Activated naive CD8-positive, alpha-beta T cell treated with anti-CD3 and anti-CD28 coated beads for 36 hours (primary cell): ENCODE results near the gene KIRREL3. TPM values are rescaled to one million over a fixed set of nuclear protein-coding genes. Genes with fewer than 3 reads are reported as not detected.
A peak's percentile ranks its signal among the peaks of the same experiment; 100 is the strongest.

ENCODE experiments used
- DNase-seq: peaks from one replicate; pipeline ENCODE4 v3.0.0; 2021
- H3K27ac Mint-ChIP-seq: one replicate; pipeline ENCODE4 v1.8.0; 2022; ENCODE audit warnings: mild to moderate bottlenecking, moderate library complexity, mixed read lengths
- H3K27me3 Mint-ChIP-seq: one replicate; pipeline ENCODE4 v1.8.0; 2022; ENCODE audit warnings: mild to moderate bottlenecking, mixed read lengths
- H3K36me3 Mint-ChIP-seq: one replicate; pipeline ENCODE4 v1.8.0; 2021; ENCODE audit warnings: mild to moderate bottlenecking, mixed read lengths
- H3K4me1 Mint-ChIP-seq: one replicate; pipeline ENCODE4 v1.8.0; 2021; ENCODE audit warnings: mixed read lengths
- H3K4me3 Mint-ChIP-seq: one replicate; pipeline ENCODE4 v1.8.0; 2022; ENCODE audit warnings: mild to moderate bottlenecking, moderate library complexity, mixed read lengths
- H3K9me3 Mint-ChIP-seq: one replicate; pipeline ENCODE4 v1.8.0; 2022; ENCODE audit warnings: mixed read lengths
- total RNA-seq, 2 experiments: library from RNA; stranded (reverse); gene quantifications; one replicate each; pipeline ENCODE4 v1.2.3, GENCODE V29; 2021

The KIRREL3 gene
- total RNA-seq, 2 experiments from 2014 or later: not detected

DNA sequence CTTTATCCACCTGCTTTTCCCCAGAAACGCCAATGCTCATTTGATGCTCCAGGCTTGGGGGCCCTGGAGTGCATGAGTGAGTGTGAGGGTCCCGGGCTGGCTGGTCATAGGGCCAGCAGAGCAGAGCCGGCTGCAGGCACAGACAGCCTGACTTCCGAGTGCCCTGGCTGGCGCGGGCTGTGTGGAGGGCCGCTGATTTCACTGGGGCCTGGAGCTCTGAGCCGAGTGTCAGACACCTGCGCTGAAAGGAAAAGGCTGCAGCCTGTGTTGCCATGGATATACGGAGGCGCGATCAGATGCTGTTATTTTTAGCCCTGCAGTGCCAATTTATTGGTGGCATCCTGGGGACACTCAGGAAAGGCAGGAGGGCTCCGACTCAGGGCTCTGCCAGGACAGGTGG is 557.5 kb downstream of the KIRREL3 start:
- Mint-ChIP-seq H3K27me3 (peaks cover 13% of the 10 kb centered on the region), H3K36me3 (no peaks in the 10 kb centered on the region), H3K9me3 (no peaks in the 10 kb centered on the region), H3K4me1 (peaks cover 1% of the 10 kb centered on the region), H3K4me3 (no peak overlapping the region), H3K27ac (no peak overlapping the region)
- no peak for DNase-seq

GRCh38 chr11:126440792-126441514 is 559.6 kb downstream of the KIRREL3 start:
- H3K27ac Mint-ChIP-seq: no peak overlapping the region
- peak; percentile 72 for DNase-seq
- no peaks in the 10 kb centered on the region for H3K36me3 Mint-ChIP-seq
- H3K27me3 Mint-ChIP-seq: peaks cover 13% of the 10 kb centered on the region
- H3K4me3 Mint-ChIP-seq: no peak overlapping the region
- no peaks in the 10 kb centered on the region for H3K9me3 Mint-ChIP-seq
- H3K4me1 Mint-ChIP-seq: peaks cover 1% of the 10 kb centered on the region

- Mint-ChIP-seq H3K27me3 (peaks cover 13% of the 10 kb centered on the region), H3K9me3 (no peaks in the 10 kb centered on the region), H3K4me3 (no peak overlapping the region), H3K36me3 (no peaks in the 10 kb centered on the region), H3K4me1 (peaks cover 1% of the 10 kb centered on the region), H3K27ac (no peak overlapping the region)
- DNase-seq: no peak
Measured at GRCh38 chr11:126440276-126440675, 560.3 kb downstream of the KIRREL3 start.

- Mint-ChIP-seq H3K27ac (no peak overlapping the region), H3K4me3 (no peak overlapping the region), H3K27me3 (peaks cover 13% of the 10 kb centered on the region), H3K36me3 (no peaks in the 10 kb centered on the region), H3K4me1 (peaks cover 1% of the 10 kb centered on the region), H3K9me3 (no peaks in the 10 kb centered on the region)
- no peak for DNase-seq
Measured at GRCh38 chr11:126438691-126439090, 561.9 kb downstream of the KIRREL3 start.

- no peak overlapping the region for H3K4me3 Mint-ChIP-seq
- peaks cover 13% of the 10 kb centered on the region for H3K27me3 Mint-ChIP-seq
- DNase-seq: no peak
- no peaks in the 10 kb centered on the region for H3K9me3 Mint-ChIP-seq
- peaks cover 1% of the 10 kb centered on the region for H3K4me1 Mint-ChIP-seq
- H3K27ac Mint-ChIP-seq: no peak overlapping the region
- H3K36me3 Mint-ChIP-seq: no peaks in the 10 kb centered on the region
Measured at GRCh38 chr11:126438272-126438671, 562.3 kb downstream of the KIRREL3 start.

- Mint-ChIP-seq H3K27ac (no peak overlapping the region), H3K4me1 (peaks cover 1% of the 10 kb centered on the region), H3K27me3 (peaks cover 9% of the 10 kb centered on the region), H3K9me3 (no peaks in the 10 kb centered on the region), H3K36me3 (no peaks in the 10 kb centered on the region), H3K4me3 (no peak overlapping the region)
- no peak for DNase-seq
Measured at GRCh38 chr11:126437731-126438130, 562.8 kb downstream of the KIRREL3 start.

DNA sequence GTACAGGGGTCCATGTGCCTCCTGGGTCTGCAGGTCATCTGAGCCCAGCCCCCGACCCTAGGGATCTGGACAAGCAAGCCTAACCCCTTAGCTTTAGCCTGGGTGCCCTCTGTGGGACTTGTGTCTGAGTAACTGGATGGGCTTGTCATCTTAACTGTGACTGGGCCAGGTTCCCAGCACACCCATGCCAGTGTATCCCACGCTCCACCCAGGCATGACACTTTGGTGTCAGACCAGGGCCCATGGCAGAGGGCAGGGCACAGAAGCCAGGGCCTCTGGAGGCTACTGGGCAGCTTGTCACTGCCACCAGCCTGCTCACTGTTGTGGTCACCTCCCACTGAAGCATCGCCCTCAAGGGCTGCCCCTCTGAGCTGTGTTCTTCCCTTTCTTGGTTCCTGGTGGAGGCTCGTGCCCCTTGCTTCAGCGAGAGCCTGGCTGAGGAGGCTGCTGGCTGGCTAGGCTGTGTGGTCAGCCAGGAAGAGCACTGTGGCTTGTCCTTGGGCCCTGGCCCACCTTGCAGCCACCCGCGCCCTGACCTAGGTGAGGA is 564.3 kb downstream of the KIRREL3 start:
- Mint-ChIP-seq H3K36me3 (no peaks in the 10 kb centered on the region), H3K27ac (no peak overlapping the region), H3K9me3 (no peaks in the 10 kb centered on the region), H3K4me3 (no peak overlapping the region), H3K4me1 (peaks cover 1% of the 10 kb centered on the region), H3K27me3 (peaks cover 9% of the 10 kb centered on the region)
- no peak for DNase-seq

DNA sequence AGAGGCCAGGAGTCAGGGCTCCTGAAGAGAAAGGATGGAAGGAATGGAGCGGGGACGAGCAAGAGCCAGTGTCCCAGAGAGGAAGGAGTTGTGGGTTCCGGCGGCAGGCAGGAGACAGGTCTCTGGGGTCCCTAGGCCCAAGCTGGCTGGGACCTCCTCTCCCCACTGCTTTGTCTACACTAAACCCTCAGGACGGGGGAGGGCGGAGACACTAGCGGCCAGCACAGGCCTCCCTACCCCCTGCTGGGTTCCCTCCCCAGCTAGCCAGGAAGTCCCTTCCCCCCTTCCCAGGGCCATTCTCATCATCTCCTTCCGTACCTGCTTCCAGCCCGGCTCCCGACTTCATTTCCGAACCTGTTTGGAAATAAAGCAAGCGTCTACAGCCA is 565.6 kb downstream of the KIRREL3 start:
- Mint-ChIP-seq H3K36me3 (no peaks in the 10 kb centered on the region), H3K9me3 (no peaks in the 10 kb centered on the region), H3K4me1 (no peaks in the 10 kb centered on the region), H3K4me3 (no peak overlapping the region), H3K27me3 (peaks cover 4% of the 10 kb centered on the region), H3K27ac (no peak overlapping the region)
- no peak for DNase-seq

- H3K27me3 Mint-ChIP-seq: no peaks in the 10 kb centered on the region
- no peaks in the 10 kb centered on the region for H3K4me1 Mint-ChIP-seq
- H3K27ac Mint-ChIP-seq: no peak overlapping the region
- no peaks in the 10 kb centered on the region for H3K9me3 Mint-ChIP-seq
- H3K4me3 Mint-ChIP-seq: no peak overlapping the region
- DNase-seq: no peak
- no peaks in the 10 kb centered on the region for H3K36me3 Mint-ChIP-seq
Measured at GRCh38 chr11:126433989-126434949, 566.3 kb downstream of the KIRREL3 start.

DNA sequence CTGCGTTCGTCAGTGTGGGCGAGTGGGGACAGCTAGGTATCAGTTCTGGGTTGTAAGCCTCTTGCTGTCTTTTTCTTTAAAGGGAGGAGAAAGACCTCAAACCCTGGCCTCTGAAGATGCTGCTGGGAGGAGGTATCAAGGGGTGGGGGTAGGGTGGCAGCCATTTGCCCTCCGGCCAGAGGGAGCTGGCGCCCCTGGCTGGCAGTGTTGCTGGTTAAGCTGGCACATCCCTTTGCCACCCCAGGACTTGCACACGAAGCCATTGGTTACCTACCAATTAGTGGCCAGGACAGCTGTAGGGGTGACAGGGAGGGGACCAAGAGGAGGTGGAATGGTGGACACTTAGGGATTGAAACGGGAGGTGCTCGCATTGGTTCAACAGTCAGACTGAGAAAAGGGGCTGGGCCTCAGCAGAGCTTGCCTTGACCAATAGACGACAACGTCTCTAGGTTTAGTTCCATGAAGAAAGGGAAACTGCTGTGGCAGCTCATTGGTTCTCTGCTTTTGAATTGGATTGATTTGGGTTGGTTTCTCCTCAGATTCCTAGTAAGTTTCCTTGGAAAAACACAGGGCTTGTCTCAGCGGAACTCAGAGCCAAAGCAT is 567.2 kb downstream of the KIRREL3 start:
- Mint-ChIP-seq H3K27me3 (no peaks in the 10 kb centered on the region), H3K4me3 (no peak overlapping the region), H3K27ac (no peak overlapping the region), H3K9me3 (no peaks in the 10 kb centered on the region), H3K36me3 (no peaks in the 10 kb centered on the region), H3K4me1 (no peaks in the 10 kb centered on the region)
- no peak for DNase-seq

- DNase-seq: no peak
- Mint-ChIP-seq H3K9me3 (no peaks in the 10 kb centered on the region), H3K27me3 (no peaks in the 10 kb centered on the region)
Measured at GRCh38 chr11:126432525-126432924, 568.0 kb downstream of the KIRREL3 start.

DNA sequence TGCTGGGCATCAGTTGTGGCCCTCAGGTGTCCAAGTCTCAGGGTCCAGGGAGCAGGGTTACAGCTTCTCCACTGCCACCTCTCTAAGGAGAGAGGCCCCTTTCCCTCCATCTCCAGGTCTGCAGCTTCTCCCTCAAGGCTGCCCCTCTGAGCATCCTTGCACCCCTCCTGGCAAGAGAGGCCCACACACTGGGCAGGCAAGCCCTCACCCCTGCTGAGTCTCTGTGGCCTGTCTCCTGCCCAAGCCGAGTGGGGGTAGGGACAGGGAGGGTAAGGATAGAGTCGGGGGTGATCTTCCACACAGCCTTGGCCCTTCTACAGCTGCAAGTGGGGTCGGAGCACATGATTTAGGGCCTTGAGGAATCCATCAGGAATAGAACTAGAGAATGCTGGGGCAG is 568.5 kb downstream of the KIRREL3 start:
- no peaks in the 10 kb centered on the region for H3K4me1 Mint-ChIP-seq
- no peaks in the 10 kb centered on the region for H3K27me3 Mint-ChIP-seq
- H3K36me3 Mint-ChIP-seq: no peaks in the 10 kb centered on the region
- H3K4me3 Mint-ChIP-seq: no peak overlapping the region
- no peak for DNase-seq
- no peaks in the 10 kb centered on the region for H3K9me3 Mint-ChIP-seq
- H3K27ac Mint-ChIP-seq: no peak overlapping the region

More at GRCh38 chr11:126432525-126432924, 568.0 kb downstream of the KIRREL3 start:
- no peaks in the 10 kb centered on the region for H3K36me3 Mint-ChIP-seq
- no peaks in the 10 kb centered on the region for H3K4me1 Mint-ChIP-seq
- no peak overlapping the region for H3K4me3 Mint-ChIP-seq
- H3K27ac Mint-ChIP-seq: no peak overlapping the region

DNA sequence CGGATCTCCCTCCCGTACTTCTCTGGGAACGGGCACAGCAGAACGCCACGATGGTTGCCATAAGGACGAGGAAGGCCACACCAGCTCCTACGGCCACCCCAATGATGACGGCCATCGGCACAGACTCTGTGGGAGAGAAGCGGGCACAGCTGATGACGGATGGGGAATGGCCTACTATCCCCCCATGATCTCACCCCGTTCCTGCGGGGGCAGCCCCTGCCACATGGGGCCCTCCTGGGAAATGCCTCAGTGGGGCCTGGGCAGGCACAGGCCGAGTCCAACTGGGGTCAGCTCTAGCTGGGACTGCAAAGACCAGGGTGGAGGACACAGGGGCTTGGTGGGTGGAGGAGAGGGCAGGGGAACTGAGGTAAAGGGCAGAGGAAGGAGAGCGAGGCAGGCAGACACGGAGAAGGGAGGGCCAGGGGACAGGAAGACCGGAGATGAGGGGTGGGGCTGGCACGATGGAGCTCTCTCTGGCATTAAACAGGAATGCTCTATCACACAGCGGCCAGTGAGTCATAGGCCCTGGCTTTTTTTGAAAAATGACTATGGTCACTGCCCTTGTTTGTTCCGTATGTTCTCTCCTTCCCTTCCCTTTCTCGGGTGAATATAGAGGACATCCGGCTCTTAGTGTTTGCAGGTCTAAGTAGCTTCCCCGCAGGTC is 569.0 kb downstream of the KIRREL3 start:
- Mint-ChIP-seq H3K36me3 (no peaks in the 10 kb centered on the region), H3K4me1 (no peaks in the 10 kb centered on the region)

DNA sequence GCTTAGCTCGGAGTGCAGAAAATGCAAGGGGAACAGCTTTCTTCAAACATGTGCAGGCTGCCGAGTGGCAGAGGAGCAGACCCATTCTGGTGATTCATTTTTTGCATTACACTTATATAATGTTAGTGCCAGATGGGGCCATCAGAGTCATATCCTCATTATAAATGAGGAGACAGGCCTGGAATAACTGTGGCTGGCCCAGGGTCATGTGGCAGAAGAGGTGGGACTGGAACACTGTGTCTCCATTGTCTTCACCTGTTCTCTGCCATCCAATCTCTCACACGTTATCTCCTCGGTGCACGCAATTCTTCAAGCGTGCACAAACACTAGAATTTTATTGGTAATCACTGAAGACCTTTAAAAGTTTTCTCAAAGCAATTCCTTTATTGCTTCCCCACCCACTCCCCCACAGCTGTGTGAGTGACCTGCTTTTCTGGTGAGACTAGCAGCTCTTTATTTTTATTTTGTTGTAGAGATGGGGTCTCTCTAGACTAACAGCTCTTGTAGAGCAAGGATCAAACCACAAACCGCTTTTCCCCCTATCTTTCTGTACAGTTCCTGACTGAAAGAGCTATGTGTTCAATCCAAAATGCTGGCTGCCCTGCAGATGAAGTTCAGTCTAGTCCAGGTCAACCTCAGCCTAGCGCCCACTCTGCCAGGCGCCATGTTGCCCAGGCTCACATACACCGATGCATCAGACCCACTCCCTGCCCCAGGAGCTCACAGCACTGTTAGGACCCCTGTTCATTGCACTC is 569.8 kb downstream of the KIRREL3 start:
- Mint-ChIP-seq H3K9me3 (no peaks in the 10 kb centered on the region), H3K27ac (no peak overlapping the region), H3K4me1 (no peaks in the 10 kb centered on the region), H3K4me3 (no peak overlapping the region), H3K36me3 (no peaks in the 10 kb centered on the region), H3K27me3 (no peaks in the 10 kb centered on the region)
- no peak for DNase-seq

More for the DNA sequence above, 569.0 kb downstream of the KIRREL3 start:
- H3K4me3 Mint-ChIP-seq: no peak overlapping the region
- no peaks in the 10 kb centered on the region for H3K27me3 Mint-ChIP-seq
- no peak for DNase-seq
- no peak overlapping the region for H3K27ac Mint-ChIP-seq
- no peaks in the 10 kb centered on the region for H3K9me3 Mint-ChIP-seq
